ENCODE measurements around the gene NRG3. TPM values are rescaled to one million over a fixed set of nuclear protein-coding genes. Genes with fewer than 3 reads are reported as not detected.
"Not testable (repeated sequence)": the region's sequence is repeated elsewhere in the genome, so short reads cannot be mapped to it uniquely, and the experiment has no call there.

Gene NRG3
- total RNA-seq, 1 donor from 2014 or later: 8.2 TPM

- H3K36me3 Mint-ChIP-seq (ENCODE audit: low read depth, unreplicated experiment): no peaks in the 10 kb centered on the region
Observed at GRCh38 chr10:82982110-82982608, 1107.2 kb downstream of the NRG3 start.

GRCh38 chr10:82986216-82986615 is 1111.2 kb downstream of the NRG3 start:
- Mint-ChIP-seq H3K27me3 (ENCODE audit: unreplicated experiment) (no peaks in the 10 kb centered on the region), H3K9me3 (ENCODE audit: unreplicated experiment) (no peaks in the 10 kb centered on the region), H3K4me1 (ENCODE audit: unreplicated experiment) (no peaks in the 10 kb centered on the region), H3K4me3 (ENCODE audit: unreplicated experiment) (no peak overlapping the region), H3K36me3 (ENCODE audit: low read depth, unreplicated experiment) (no peaks in the 10 kb centered on the region), H3K27ac (ENCODE audit: unreplicated experiment) (no peak overlapping the region)
- no peak for TF ChIP-seq CTCF (IDR thresholded peaks at IDR 0.05; ENCODE audit: unreplicated experiment)
- no peak for DNase-seq (ENCODE audit: low spot score)

More at GRCh38 chr10:82982110-82982608, 1107.2 kb downstream of the NRG3 start:
- Mint-ChIP-seq H3K9me3 (ENCODE audit: unreplicated experiment) (no peaks in the 10 kb centered on the region), H3K27me3 (ENCODE audit: unreplicated experiment) (no peaks in the 10 kb centered on the region), H3K4me3 (ENCODE audit: unreplicated experiment) (no peak overlapping the region), H3K4me1 (ENCODE audit: unreplicated experiment) (no peaks in the 10 kb centered on the region), H3K27ac (ENCODE audit: unreplicated experiment) (no peak overlapping the region)
- DNase-seq (ENCODE audit: low spot score): no peak
- no peak for TF ChIP-seq CTCF (IDR thresholded peaks at IDR 0.05; ENCODE audit: unreplicated experiment)

DNA sequence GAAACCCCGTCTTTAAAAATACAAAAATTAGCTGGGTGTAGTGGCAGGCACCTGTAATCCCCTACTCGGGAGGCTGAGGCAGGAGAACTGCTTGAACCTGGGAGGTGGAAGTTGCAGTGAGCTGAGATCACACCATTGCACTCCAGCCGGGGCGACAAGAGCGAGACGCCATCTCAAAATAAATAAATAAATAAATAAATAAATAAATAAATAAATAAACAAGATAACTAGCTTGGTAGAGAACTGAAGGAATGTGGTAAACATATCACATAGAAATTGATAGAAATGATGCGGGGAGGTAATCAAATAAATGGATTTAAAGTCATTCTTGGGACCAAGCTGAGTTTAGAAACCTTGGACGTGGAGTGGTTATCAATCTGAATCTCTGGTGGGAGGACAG is 1131.5 kb downstream of the NRG3 start:
- H3K4me3 Mint-ChIP-seq (ENCODE audit: unreplicated experiment); DNase-seq (ENCODE audit: low spot score); H3K36me3 Mint-ChIP-seq (ENCODE audit: low read depth, unreplicated experiment); H3K27ac Mint-ChIP-seq (ENCODE audit: unreplicated experiment); H3K9me3 Mint-ChIP-seq (ENCODE audit: unreplicated experiment); H3K4me1 Mint-ChIP-seq (ENCODE audit: unreplicated experiment); H3K27me3 Mint-ChIP-seq (ENCODE audit: unreplicated experiment): not testable (repeated sequence)

- Mint-ChIP-seq H3K4me3 (ENCODE audit: unreplicated experiment) (no peak overlapping the region), H3K27ac (ENCODE audit: unreplicated experiment) (no peak overlapping the region), H3K27me3 (ENCODE audit: unreplicated experiment) (peaks cover 3% of the 10 kb centered on the region), H3K36me3 (ENCODE audit: low read depth, unreplicated experiment) (no peaks in the 10 kb centered on the region), H3K9me3 (ENCODE audit: unreplicated experiment) (no peaks in the 10 kb centered on the region), H3K4me1 (ENCODE audit: unreplicated experiment) (no peaks in the 10 kb centered on the region)
- no peak for TF ChIP-seq CTCF (IDR thresholded peaks at IDR 0.05; ENCODE audit: unreplicated experiment)
- DNase-seq (ENCODE audit: low spot score): no peak
Observed at GRCh38 chr10:83007510-83007909, 1132.5 kb downstream of the NRG3 start.

GRCh38 chr10:83012866-83013265 is 1137.9 kb downstream of the NRG3 start:
- DNase-seq (ENCODE audit: low spot score): no peak
- Mint-ChIP-seq H3K27me3 (ENCODE audit: unreplicated experiment) (peaks cover 1% of the 10 kb centered on the region), H3K27ac (ENCODE audit: unreplicated experiment) (no peak overlapping the region), H3K4me3 (ENCODE audit: unreplicated experiment) (no peak overlapping the region), H3K9me3 (ENCODE audit: unreplicated experiment) (no peaks in the 10 kb centered on the region), H3K36me3 (ENCODE audit: low read depth, unreplicated experiment) (no peaks in the 10 kb centered on the region), H3K4me1 (ENCODE audit: unreplicated experiment) (no peaks in the 10 kb centered on the region)
- no peak for TF ChIP-seq CTCF (IDR thresholded peaks at IDR 0.05; ENCODE audit: unreplicated experiment)
